GM19324 (cell line): ENCODE data around the gene FUT7.
"Not testable (repeated sequence)": the region's sequence is repeated elsewhere in the genome, so short reads cannot be mapped to it uniquely, and the experiment has no call there.

Experiments
- ATAC-seq: cut with Tn5 transposase; IDR thresholded peaks from one replicate; pipeline ENCODE4 v1.9.1; 2021; ENCODE audit warnings: mild to moderate bottlenecking, moderate library complexity; ENCODE audit not compliant: unreplicated experiment, low FRiP score

Gene FUT7

DNA sequence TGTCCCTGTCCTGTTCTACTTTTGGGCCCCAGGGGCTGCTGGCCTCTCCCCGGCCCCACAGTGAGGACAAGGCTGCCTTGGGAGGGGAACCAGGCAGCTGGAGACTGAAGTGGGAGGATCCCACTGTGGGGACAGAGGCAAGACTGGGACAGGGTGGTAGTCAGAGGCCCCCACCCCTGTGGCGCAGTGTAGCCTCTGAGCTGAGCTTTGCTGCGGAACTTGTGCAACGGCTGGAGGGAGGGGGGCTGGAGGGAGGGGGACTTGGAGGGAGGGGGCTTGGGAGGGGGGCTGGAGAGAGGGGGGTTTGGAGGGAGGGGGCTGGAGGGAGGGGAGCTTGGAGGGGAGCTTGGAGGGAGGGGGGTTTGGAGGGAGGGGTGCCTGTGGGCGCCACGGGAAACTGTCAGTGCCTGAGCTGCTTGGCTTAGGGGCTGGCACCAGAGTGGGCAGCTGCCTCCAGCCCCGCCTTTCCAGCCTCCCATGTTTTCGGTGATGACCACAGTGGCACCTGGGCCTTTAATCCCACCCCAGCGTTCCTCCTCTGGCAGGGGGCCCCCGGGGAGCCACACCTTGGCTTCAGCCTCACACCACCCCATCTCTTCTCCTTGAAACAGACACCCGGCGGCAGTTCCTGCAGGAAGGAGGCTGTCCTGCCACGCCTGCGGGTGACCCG, 2.3 kb upstream of the FUT7 start:
- ATAC-seq: no peak

- not testable (repeated sequence) for ATAC-seq
Observed at GRCh38 chr9:137033481-137033880, 1.6 kb upstream of the FUT7 start.

- ATAC-seq: no peak
Observed at GRCh38 chr9:137032858-137033257, 970 bp upstream of the FUT7 start.

DNA sequence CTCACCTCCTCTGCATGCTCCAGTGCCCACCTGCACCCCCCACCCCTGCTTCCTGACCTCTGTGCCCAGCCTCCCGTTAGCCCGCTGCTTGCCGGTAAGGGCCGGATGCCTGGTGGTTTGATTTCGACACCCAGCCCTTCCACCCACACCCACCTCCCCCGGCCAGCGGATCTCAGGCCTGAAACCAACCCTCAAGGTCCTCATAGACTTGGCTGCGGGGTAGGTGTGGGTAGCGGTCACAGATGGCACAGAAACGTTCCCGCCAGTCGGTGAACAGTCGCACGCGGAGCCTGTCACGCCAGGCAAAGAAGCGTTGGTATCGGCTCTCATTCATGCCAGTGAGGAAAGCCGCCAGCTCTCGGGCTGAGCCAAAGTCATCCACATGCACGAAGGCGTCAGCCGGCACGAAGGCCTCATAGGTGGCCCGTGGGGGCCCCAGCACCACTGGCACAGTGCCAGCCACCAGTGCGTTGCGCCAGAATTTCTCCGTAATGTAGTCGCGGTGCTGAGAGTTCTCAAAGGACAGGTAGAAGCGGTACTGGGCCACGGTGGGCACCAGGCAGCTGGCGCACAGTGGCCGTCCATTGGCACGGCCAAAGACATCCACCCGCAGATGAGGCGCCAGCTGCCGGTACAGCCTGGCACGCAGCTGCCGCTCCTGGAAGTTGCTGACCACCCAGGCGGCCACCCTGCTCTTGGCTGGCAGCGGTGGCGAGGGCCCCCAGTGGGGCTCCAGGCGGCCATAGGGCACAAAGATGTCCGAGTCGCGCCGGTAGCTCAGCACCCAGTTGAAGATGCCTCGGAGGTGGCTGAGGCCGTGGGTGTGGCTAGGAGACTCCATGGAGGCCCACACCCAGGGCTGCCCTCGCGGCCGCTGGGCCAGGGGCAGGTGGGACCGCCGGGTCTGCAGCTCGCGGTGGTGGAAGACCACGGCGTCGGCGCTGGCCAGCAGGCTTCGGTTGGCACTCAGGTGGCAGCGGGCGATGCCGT, 1.1 kb downstream of the FUT7 start:
- ATAC-seq: no peak

- ATAC-seq: no peak
Observed at GRCh38 chr9:137030006-137030405, 1.9 kb downstream of the FUT7 start.

GRCh38 chr9:137029058-137029936, 2.6 kb downstream of the FUT7 start:
- no peak for ATAC-seq

- peak; percentile 47 for ATAC-seq
Observed at GRCh38 chr9:137028263-137029057, 3.4 kb downstream of the FUT7 start.

DNA sequence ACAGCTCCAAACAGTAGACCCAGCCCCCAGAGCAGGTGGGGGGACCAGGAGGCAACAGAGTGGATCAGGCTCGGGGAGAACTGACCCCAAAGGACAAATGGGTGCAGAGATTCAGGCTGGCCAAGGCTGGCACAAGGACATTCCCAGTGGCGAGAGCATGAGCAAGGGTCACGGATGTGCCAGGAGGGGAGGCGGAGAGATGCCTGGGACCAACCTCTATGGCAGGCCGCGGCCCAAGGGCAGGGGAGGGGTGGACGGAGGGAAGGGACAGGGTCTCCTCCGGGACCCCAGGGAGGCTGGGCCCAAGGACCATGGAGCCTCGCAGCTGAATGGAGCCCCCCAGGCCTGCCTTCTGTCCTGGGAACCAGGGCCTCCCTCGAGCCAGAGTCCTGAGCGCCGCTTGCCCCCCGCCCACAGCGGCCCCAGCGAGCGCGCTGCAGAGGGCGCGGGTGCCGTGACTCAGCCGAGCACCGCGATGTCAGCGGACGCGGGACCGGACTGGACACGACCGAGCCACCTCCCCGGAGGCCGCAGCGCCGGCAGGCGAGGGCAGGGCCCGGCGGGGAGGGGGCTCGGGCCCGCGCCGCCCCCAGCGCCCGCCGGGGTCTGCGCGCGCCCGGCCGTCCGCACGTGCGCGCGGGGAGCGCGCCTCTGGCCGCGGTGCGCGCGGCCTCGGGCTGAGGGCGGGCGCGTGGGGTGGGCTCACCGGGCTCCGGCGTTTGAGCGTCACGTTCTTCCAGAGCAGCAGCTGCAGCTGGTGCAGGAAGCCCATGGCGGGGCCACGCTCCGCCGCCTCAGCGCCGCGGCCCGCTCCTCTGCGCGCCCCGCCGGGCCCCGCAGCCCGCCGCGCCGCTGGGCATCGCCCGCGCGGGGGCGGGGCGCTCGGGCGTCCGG, 4.3 kb downstream of the FUT7 start, which contains the start of gene ABCA2:
ABCA2 (minus strand) TSS at position 869 of the 894 bp plus-strand sequence; CDS start at position 772, 97 bp downstream.
- ATAC-seq: peak; percentile 2

DNA sequence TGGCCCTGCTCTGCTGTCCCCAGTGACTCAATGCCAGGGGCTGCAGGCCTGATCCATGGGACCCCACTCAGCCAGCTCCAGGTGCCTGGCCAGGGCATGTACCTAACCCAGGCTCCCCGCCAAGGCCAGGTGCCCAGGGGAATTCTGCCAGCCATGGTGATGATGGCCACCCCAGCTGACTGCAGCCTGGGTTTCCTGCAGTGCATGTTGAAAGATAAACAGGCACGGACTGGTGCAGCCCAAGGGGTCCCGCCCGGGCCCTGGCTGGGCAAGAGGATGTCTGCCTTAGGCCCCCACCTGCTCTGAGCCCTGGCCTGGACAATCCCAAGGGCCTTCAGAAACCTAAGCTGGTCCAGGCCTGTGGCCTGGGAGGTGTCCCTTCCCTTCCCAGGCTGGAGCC, 5.1 kb downstream of the FUT7 start:
- ATAC-seq: no peak

GRCh38 chr9:137026384-137026783, 5.5 kb downstream of the FUT7 start:
- ATAC-seq: no peak

DNA sequence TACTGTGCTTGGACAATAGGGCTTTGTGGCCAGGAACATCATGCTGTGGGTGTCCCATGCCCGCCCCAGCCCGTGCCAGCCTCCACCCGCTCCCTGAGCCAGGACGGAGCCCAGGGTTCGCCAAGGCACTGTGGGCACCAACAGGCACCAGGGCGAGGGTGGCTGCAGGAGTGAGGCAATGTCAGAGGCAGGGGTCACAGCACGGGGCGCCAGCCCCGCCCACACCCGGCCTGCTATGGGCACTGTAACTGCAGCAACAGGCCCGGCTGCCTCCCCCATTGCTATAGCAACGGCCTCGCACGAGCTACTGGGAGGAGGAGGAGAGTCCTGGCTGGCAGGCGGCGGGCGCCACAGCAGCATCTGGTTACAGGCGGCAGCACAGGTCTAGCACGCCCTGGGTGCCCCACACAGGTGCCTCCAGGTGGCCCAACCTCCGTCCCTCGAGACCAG, 6.3 kb downstream of the FUT7 start:
- no peak for ATAC-seq

GRCh38 chr9:137023583-137023991, 8.3 kb downstream of the FUT7 start:
- ATAC-seq: no peak

DNA sequence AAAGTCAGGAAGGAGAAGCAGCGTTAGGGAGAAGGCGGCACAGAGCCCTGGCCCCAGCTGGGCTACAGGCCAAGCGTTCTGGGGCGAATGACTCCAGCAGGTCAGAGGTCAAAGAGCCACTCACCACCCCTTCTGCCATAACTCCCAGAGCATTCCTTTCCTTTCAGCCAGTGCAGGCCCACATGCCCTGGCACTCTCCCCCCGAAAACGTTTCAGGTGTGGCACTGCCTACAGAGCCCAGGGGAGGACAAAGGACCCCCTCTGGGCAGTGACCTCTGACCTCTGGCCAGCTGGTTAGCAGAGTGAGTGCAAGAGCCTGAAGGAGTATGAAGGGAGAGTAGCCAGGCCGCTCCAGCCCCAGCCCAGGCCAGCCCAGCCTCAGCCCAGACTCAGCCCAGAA, 8.7 kb downstream of the FUT7 start:
- ATAC-seq: no peak

DNA sequence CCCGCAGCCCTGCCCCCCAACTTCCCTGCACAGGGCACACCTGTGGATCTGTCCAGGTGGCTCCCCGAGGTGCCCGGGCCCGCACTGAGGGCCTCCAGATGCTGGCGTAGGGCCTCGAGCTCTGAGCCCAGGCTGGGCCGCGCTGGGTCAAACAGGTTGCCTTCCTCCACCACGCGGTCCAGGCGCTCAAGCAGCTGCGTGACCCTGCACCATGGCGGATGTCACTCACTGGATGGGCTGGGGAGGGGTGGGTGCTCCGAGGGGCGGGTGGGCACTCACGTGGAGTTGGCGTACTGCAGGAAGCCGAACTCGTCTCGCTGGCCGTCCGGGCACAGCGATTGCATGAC, 9.3 kb downstream of the FUT7 start:
- no peak for ATAC-seq

DNA sequence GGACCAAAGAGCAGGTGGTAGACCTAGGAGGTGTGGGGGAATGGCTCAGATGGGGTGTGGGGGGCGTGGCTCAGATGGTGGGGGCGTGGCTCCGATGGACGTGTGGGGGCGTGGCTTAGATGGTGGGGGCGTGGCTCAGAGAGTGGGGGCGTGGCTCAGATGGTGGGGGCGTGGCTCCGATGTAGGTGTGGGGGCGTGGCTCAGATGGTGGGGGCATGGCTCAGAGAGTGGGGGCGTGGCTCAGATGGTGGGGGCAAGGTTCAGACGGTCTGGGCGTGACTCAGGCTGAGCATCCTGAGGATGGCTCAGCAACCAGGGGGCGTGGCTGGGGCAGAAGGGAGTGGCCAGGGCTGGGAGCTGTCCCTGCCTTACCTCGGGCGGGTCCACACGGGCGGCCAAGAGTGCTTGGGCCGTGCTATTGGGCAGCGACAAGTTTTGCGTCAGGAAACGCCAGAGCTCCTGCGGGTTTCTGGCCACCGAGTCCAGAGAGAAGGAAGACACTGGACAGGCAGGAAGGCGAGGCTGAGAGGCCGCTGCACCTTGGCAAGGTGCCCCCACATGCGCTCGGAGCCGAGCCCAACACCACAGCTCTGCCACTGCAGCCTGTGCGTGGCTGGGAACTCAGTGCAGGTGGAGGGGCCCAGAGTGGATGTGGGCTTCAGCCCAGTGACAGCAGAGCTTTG, 9.8 kb downstream of the FUT7 start:
- no peak for ATAC-seq

GRCh38 chr9:137021568-137021978, 10.3 kb downstream of the FUT7 start:
- no peak for ATAC-seq

GRCh38 chr9:137020771-137021567, 10.9 kb downstream of the FUT7 start:
- no peak for ATAC-seq
